K562 (cell line): Measurements from ENCODE around the gene PPDPF. TPM values are rescaled to one million over a fixed set of nuclear protein-coding genes. Genes with fewer than 3 reads are reported as not detected.

ENCODE experiments used
- ATAC-seq: fragments of 200-7000 bp; cut with Tn5 transposase; 3 replicates; pipeline ENCODE4 v1.9.1; 2020; ENCODE audit warnings: moderate library complexity
- BruUV-seq: library from RNA; stranded (reverse); fragments of 400-500 nt; replicated peaks from 2 replicates; lab custom pipeline; 2021; lab: Mats Ljungman, UMichigan
- CTCF ChIA-PET: fragments of 300-600 bp; formaldehyde crosslinking; extraction: SDS; loops from one replicate; lab custom pipeline; 2021; ENCODE audit warnings: low intra/inter-chr PET ratio; lab: Yijun Ruan, JAX
- POLR2A ChIA-PET: fragments of 300-600, 350-650 bp; sonication (Branson Sonifier 250); formaldehyde crosslinking; extraction: SDS; loops from one replicate; lab custom pipeline; 2021; ENCODE audit warnings: antibody characterized with exemption, inconsistent platforms; lab: Yijun Ruan, JAX
- DNase-seq, 4 experiments: peaks; one replicate each; pipeline versions ENCODE4 v3.0.0 to v3.0.0-alpha.2; 2011 to 2018; ENCODE audit warnings: low spot score in 3 of 4, mixed read lengths in 3 of 4; ENCODE audit errors: extremely low read depth in 1 of 4
- FAIRE-seq: peaks from 2 replicates; lab custom pipeline; 2011; peaks lifted over from hg19 to GRCh38; lab: Jason Lieb, UNC
- H2AFZ ChIP-seq: 2 replicates; pipeline ENCODE4 v1.6.0; 2011; ENCODE audit warnings: low read depth, low read length, control low read depth, inconsistent platforms
- H3K27ac ChIP-seq: fragments of 200-600 bp; 3 replicates; pipeline ENCODE4 v1.8.0; 2011; ENCODE audit warnings: low read depth, mild to moderate bottlenecking, control low read depth, inconsistent platforms, low read length, moderate library complexity, mixed read lengths; ENCODE audit errors: extremely low read depth
- H3K27me3 ChIP-seq, 2 experiments: fragments of 300-600 bp in 1 of 2; 2 replicates in 1 of 2; 3 replicates in 1 of 2; pipeline versions ENCODE4 v1.6.0 to v1.8.0; 2011; ENCODE audit warnings: inconsistent platforms in 2 of 2, low read length in 2 of 2, mild to moderate bottlenecking in 1 of 2, mixed read lengths in 1 of 2, moderate library complexity in 1 of 2; ENCODE audit not compliant: control insufficient read depth in 2 of 2, insufficient read depth in 2 of 2
- H3K36me3 ChIP-seq: fragments of 300-600 bp; 3 replicates; pipeline ENCODE4 v1.8.0; 2011; ENCODE audit warnings: mild to moderate bottlenecking, low read length, inconsistent platforms; ENCODE audit not compliant: control insufficient read depth, insufficient read depth
- H3K4me1 ChIP-seq, 2 experiments: fragments of 200-600 bp in 1 of 2; replicated peaks in 1 of 2; 2 replicates in 1 of 2; 3 replicates in 1 of 2; pipeline versions ENCODE4 v1.5.1 to v1.8.0; 2011; ENCODE audit warnings: inconsistent platforms in 2 of 2, low read length in 2 of 2, mild to moderate bottlenecking in 1 of 2, mixed read lengths in 1 of 2, moderate library complexity in 1 of 2; ENCODE audit not compliant: control insufficient read depth in 2 of 2, insufficient read depth in 2 of 2
- H3K4me2 ChIP-seq: 2 replicates; pipeline ENCODE4 v1.6.1; 2011; ENCODE audit warnings: low read length, control low read depth, inconsistent platforms, mixed read lengths; ENCODE audit not compliant: insufficient read depth
- H3K4me3 ChIP-seq: fragments of 200-600 bp; sonication (generic), shearing (Covaris generic); 2 replicates; pipeline ENCODE4 v1.5.1; 2016; ENCODE audit warnings: control low read depth, inconsistent platforms
- H3K79me2 ChIP-seq: fragments of 200-600 bp; 3 replicates; pipeline ENCODE4 v1.8.0; 2011; ENCODE audit warnings: low read length, inconsistent platforms; ENCODE audit not compliant: control insufficient read depth, insufficient read depth
- H3K9ac ChIP-seq, 2 experiments: 2 replicates each; pipeline versions ENCODE4 v1.6.0 to v1.6.1; 2011; ENCODE audit warnings: low read depth in 2 of 2, low read length in 2 of 2, control low read depth in 1 of 2, inconsistent platforms in 1 of 2, mild to moderate bottlenecking in 1 of 2, mixed read lengths in 1 of 2; ENCODE audit not compliant: insufficient read depth in 1 of 2
- H3K9me1 ChIP-seq: one replicate; pipeline ENCODE4 v1.6.0; 2011; ENCODE audit warnings: inconsistent platforms, mild to moderate bottlenecking, low read length, moderate library complexity; ENCODE audit not compliant: control insufficient read depth, insufficient read depth
- H3K9me3 ChIP-seq: replicated peaks from 2 replicates; pipeline ENCODE4 v1.5.1; 2011; ENCODE audit warnings: low read depth, low read length, inconsistent platforms; ENCODE audit not compliant: control insufficient read depth, insufficient read depth
- H4K20me1 ChIP-seq: replicated peaks from 2 replicates; pipeline ENCODE4 v1.6.1; 2011; ENCODE audit warnings: low read length, inconsistent platforms, mixed read lengths; ENCODE audit not compliant: control insufficient read depth, insufficient read depth
- BRD9 ChIP-seq: fragments of 450-650 bp; IDR thresholded peaks from 2 replicates; pipeline ENCODE4 v1.6.1; 2018; ENCODE audit warnings: low read depth; ENCODE audit not compliant: partially characterized antibody
- ESRRB ChIP-seq: fragments of 250-450 bp; sonication (Bioruptor Pico); IDR thresholded peaks from 2 replicates; pipeline ENCODE4 v1.5.0; 2020; ENCODE audit warnings: mild to moderate bottlenecking, moderate library complexity, borderline replicate concordance
- HNRNPH1 ChIP-seq: fragments of 200-400 bp; formaldehyde crosslinking; optimal IDR thresholded peaks from 2 replicates; pipeline ENCODE3; 2017; ENCODE audit warnings: low read depth, mild to moderate bottlenecking, low read length, moderate library complexity
- HNRNPL ChIP-seq: fragments of 200-400 bp; formaldehyde crosslinking; IDR thresholded peaks from 2 replicates; pipeline ENCODE4 v1.6.1; 2017; ENCODE audit warnings: low read depth, mild to moderate bottlenecking, low read length
- KLF13 ChIP-seq: fragments of 450-650 bp; IDR thresholded peaks from 2 replicates; pipeline ENCODE4 v1.6.1; 2016; ENCODE audit warnings: missing genetic modification characterization, low read depth, mild to moderate bottlenecking, missing compliant biosample characterization, moderate library complexity, borderline replicate concordance
- SP2 ChIP-seq: IDR thresholded peaks from 2 replicates; pipeline ENCODE4 v1.6.1; 2011; ENCODE audit warnings: mild to moderate bottlenecking, low read depth, low read length, moderate library complexity; ENCODE audit not compliant: poor library complexity, severe bottlenecking; ENCODE audit errors: extremely low read depth
- SRSF3 ChIP-seq: fragments of 200-400 bp; formaldehyde crosslinking; IDR thresholded peaks from 2 replicates; pipeline ENCODE4 v1.6.1; 2016; ENCODE audit warnings: mild to moderate bottlenecking, low read length, moderate library complexity; ENCODE audit not compliant: insufficient read depth
- ZNF75A ChIP-seq: fragments of 450-650 bp; formaldehyde crosslinking; IDR thresholded peaks from 2 replicates; pipeline ENCODE4 v1.4.0; 2020; ENCODE audit warnings: mild to moderate bottlenecking
- whole genome bisulfite sequencing: fragments of 100-300 bp; shearing (Covaris generic); methylation state at CpG from one replicate; pipeline ENCODE4 v1.1.6; 2016; ENCODE audit warnings: low coverage, mixed read lengths; ENCODE audit not compliant: insufficient coverage; ENCODE audit errors: missing lambda C conversion rate; 5-methylcytosine and 5-hydroxymethylcytosine counted together
- in situ Hi-C: fragments of 300-500 bp; cut with MboI; formaldehyde crosslinking; loops from 4 replicates; pipeline ENCODE4 v1.15.0; 2018; ENCODE audit warnings: inconsistent platforms, mixed read lengths
- intact Hi-C: fragments of 100-400 bp; cut with micrococcal nuclease; formaldehyde crosslinking; loops from 2 replicates; pipeline ENCODE4 v1.14.2; 2022
- polyA plus RNA-seq, 8 experiments: library from polyadenylated mRNA; depleted of rRNA in 4 of 8; stranded (reverse) in 5 of 8; unstranded in 3 of 8; fragments of >200 nt; fragmentation: Nextera tagmentation in 2 of 8; fragmentation: Illumina TruSeq in 1 of 8; extraction: Ambion mirVana in 2 of 8; extraction: Trizol in 1 of 8; gene quantifications; 2 replicates each; pipeline versions ENCODE4 v1.2.1 to v1.2.3, GENCODE V29; 2011 to 2014; ENCODE audit warnings: inconsistent platforms in 1 of 8, missing spikeins in 1 of 8
- total RNA-seq, 7 experiments: library from RNA; depleted of rRNA in 6 of 7; stranded (reverse); fragments of >200 nt in 6 of 7; fragmentation: Illumina TruSeq in 2 of 7; extraction: Trizol in 2 of 7; gene quantifications; 2 replicates each; pipeline versions ENCODE4 v1.2.1 to v1.2.3, GENCODE V29; 2011 to 2021; ENCODE audit warnings: low replicate concordance in 1 of 7
- TF ChIP-seq, protein P1 (sequence below): fragments of 200-600 bp; sonication (generic); IDR thresholded peaks from one replicate; pipeline ENCODE4 v1.6.1; 2012; ENCODE audit warnings: mild to moderate bottlenecking, low read depth, low read length, inconsistent platforms

PPDPF gene
- total and polyA plus RNA-seq, 9 of the 15 experiments (the other 6 are each of a cell fraction or from before 2014, with no cell fraction given) = 0.77 to 233 (median 10.5) TPM

DNA sequence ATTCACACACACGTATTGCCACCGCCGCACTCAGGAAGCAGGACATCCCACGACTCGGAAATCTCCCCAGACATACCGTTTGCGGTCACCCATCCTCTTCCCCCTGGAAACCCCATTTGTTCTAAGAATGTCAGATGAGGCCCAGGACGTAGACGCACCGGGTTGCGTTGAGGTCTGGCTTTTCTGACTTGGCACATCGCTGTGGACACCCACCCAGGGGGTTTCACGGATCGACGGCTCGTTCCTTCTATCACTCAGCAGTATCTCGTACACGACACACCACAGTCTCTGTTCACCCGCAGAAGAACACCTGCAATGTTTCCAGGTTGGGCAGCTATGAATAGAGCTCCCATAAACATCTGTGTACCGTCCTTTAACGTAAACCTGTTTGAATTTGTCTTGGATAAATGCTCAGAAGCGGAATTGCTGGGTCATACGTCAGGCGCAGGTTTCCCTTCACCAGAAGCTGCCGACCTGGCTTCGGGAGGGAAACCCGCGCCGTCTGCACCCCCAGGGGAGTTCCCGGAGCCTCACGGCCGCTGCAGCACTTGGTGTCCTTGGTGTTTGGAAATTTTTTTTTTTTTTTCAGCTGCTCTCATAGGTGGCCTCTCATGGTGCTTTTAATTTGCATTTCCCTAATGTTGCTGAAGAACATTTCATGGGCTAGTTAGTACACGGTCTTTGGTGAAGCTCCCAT, 12.3 kb upstream of the PPDPF start:
- BruUV-seq = no TSS peak
- H3K27ac ChIP-seq = no peak overlapping the region
- H3K4me1 ChIP-seq = peaks cover 0 to 16% of the 10 kb centered on the region in 2 experiments; a peak in 4 of 5 replicates
- no peak overlapping the region for H2AFZ ChIP-seq
- ATAC-seq (no peak), FAIRE-seq (no peak), DNase-seq (no peak)
- TF ChIP-seq SP2 = no peak
- TF ChIP-seq KLF13 (tag) = no peak
- TF ChIP-seq, protein P1, sequence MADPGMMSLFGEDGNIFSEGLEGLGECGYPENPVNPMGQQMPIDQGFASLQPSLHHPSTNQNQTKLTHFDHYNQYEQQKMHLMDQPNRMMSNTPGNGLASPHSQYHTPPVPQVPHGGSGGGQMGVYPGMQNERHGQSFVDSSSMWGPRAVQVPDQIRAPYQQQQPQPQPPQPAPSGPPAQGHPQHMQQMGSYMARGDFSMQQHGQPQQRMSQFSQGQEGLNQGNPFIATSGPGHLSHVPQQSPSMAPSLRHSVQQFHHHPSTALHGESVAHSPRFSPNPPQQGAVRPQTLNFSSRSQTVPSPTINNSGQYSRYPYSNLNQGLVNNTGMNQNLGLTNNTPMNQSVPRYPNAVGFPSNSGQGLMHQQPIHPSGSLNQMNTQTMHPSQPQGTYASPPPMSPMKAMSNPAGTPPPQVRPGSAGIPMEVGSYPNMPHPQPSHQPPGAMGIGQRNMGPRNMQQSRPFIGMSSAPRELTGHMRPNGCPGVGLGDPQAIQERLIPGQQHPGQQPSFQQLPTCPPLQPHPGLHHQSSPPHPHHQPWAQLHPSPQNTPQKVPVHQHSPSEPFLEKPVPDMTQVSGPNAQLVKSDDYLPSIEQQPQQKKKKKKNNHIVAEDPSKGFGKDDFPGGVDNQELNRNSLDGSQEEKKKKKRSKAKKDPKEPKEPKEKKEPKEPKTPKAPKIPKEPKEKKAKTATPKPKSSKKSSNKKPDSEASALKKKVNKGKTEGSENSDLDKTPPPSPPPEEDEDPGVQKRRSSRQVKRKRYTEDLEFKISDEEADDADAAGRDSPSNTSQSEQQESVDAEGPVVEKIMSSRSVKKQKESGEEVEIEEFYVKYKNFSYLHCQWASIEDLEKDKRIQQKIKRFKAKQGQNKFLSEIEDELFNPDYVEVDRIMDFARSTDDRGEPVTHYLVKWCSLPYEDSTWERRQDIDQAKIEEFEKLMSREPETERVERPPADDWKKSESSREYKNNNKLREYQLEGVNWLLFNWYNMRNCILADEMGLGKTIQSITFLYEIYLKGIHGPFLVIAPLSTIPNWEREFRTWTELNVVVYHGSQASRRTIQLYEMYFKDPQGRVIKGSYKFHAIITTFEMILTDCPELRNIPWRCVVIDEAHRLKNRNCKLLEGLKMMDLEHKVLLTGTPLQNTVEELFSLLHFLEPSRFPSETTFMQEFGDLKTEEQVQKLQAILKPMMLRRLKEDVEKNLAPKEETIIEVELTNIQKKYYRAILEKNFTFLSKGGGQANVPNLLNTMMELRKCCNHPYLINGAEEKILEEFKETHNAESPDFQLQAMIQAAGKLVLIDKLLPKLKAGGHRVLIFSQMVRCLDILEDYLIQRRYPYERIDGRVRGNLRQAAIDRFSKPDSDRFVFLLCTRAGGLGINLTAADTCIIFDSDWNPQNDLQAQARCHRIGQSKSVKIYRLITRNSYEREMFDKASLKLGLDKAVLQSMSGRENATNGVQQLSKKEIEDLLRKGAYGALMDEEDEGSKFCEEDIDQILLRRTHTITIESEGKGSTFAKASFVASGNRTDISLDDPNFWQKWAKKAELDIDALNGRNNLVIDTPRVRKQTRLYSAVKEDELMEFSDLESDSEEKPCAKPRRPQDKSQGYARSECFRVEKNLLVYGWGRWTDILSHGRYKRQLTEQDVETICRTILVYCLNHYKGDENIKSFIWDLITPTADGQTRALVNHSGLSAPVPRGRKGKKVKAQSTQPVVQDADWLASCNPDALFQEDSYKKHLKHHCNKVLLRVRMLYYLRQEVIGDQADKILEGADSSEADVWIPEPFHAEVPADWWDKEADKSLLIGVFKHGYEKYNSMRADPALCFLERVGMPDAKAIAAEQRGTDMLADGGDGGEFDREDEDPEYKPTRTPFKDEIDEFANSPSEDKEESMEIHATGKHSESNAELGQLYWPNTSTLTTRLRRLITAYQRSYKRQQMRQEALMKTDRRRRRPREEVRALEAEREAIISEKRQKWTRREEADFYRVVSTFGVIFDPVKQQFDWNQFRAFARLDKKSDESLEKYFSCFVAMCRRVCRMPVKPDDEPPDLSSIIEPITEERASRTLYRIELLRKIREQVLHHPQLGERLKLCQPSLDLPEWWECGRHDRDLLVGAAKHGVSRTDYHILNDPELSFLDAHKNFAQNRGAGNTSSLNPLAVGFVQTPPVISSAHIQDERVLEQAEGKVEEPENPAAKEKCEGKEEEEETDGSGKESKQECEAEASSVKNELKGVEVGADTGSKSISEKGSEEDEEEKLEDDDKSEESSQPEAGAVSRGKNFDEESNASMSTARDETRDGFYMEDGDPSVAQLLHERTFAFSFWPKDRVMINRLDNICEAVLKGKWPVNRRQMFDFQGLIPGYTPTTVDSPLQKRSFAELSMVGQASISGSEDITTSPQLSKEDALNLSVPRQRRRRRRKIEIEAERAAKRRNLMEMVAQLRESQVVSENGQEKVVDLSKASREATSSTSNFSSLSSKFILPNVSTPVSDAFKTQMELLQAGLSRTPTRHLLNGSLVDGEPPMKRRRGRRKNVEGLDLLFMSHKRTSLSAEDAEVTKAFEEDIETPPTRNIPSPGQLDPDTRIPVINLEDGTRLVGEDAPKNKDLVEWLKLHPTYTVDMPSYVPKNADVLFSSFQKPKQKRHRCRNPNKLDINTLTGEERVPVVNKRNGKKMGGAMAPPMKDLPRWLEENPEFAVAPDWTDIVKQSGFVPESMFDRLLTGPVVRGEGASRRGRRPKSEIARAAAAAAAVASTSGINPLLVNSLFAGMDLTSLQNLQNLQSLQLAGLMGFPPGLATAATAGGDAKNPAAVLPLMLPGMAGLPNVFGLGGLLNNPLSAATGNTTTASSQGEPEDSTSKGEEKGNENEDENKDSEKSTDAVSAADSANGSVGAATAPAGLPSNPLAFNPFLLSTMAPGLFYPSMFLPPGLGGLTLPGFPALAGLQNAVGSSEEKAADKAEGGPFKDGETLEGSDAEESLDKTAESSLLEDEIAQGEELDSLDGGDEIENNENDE = no peak
- no peak for TF ChIP-seq BRD9
- TF ChIP-seq ZNF75A (CRISPR knock-in tag) = no peak
- TF ChIP-seq SRSF3 = no peak
- no peak for TF ChIP-seq HNRNPL
- no peak for TF ChIP-seq HNRNPH1
- TF ChIP-seq ESRRB = no peak
- H3K4me2 ChIP-seq = no peak overlapping the region
- H3K9me1 ChIP-seq = no peaks in the 10 kb centered on the region
- peaks cover 31 to 51% of the 10 kb centered on the region in 2 experiments for H3K27me3 ChIP-seq
- no peak overlapping the region; a peak in 1 of 4 replicates for H3K9ac ChIP-seq
- CTCF ChIA-PET = no interaction called here
- no peaks in the 10 kb centered on the region for H3K79me2 ChIP-seq
- in situ Hi-C loops (no loop called here), intact Hi-C loops (no loop called here)
- POLR2A ChIA-PET = interaction anchor here (0.7 to 3.1 kb wide), 4 partner anchors 10 to 974 kb away, joined by 4 to 9 read pairs (median 6); partner anchors contain the start of gene PPDPF
- H3K36me3 ChIP-seq = no peaks in the 10 kb centered on the region
- H4K20me1 ChIP-seq = no peaks in the 10 kb centered on the region
- H3K9me3 ChIP-seq = peaks cover 6% of the 10 kb centered on the region
- H3K4me3 ChIP-seq = no peak overlapping the region
- 21% methylated on average over 27 of the region's 33 CpGs for WGBS
